Activated CD4-positive, alpha-beta T cell treated with anti-CD3 and anti-CD28 coated beads, Interleukin-2, Interleukin-6, amounts not matched to agents 100 ng/mL and 50 ng/mL, durations not matched to agents 16 hours and 8 hours (primary cell): ENCODE results near the gene OR2T4.
A peak's percentile ranks its signal among the peaks of the same experiment; 100 is the strongest.

Experiments
- DNase-seq: peaks from one replicate; pipeline ENCODE4 v3.0.0-alpha.2; 2020

OR2T4 gene, protein sequence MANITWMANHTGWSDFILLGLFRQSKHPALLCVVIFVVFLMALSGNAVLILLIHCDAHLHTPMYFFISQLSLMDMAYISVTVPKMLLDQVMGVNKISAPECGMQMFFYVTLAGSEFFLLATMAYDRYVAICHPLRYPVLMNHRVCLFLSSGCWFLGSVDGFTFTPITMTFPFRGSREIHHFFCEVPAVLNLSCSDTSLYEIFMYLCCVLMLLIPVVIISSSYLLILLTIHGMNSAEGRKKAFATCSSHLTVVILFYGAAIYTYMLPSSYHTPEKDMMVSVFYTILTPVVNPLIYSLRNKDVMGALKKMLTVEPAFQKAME

DNA sequence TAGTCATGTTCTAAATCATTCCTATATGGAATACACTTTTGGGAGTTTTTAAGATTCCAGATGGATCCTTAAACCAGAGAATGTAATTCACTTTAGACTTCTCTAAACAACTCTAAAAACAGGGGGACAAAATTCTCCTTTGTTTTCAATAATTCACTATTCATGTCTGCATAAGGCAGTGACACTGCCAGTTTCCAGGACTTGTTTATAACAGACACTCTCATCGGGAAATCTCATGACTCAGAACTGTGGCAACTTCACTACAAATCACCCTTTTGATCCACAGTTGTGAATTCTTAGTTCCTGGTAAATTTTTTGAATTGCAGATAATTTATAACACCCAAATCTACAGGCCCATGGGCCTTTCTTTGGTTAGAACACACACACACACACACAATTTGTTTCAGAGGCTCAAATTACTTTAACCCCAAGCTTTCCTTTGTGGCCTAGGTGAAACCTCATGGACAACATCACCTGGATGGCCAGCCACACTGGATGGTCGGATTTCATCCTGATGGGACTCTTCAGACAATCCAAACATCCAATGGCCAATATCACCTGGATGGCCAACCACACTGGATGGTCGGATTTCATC lies at the start of gene OR2T4:
Gene OR2T4 (plus strand): TSS at position 545 of the 595 bp plus-strand sequence. CDS start 0 bp downstream, at position 545.
- DNase-seq = no peak

DNA sequence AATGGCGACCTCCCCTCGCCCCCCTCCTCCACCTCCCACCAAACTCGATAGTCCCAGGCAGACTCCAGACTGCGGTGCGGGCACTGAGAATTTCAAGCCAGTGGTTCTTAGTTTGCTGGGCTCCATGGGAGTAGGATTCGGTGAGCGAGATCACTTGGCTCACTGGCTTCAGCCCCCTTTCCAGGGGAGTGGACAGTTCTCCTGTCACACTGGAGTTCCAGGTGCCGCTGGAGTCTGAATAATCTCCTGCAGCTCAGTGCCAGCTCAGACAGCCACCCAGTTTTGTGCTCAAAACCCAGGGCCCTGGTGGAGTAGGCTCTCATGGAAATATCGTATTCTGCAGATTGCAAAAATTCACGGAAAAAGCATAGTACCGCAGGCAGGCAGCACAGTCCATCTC lies 44.7 kb upstream of the OR2T4 start:
- DNase-seq = no peak

DNA sequence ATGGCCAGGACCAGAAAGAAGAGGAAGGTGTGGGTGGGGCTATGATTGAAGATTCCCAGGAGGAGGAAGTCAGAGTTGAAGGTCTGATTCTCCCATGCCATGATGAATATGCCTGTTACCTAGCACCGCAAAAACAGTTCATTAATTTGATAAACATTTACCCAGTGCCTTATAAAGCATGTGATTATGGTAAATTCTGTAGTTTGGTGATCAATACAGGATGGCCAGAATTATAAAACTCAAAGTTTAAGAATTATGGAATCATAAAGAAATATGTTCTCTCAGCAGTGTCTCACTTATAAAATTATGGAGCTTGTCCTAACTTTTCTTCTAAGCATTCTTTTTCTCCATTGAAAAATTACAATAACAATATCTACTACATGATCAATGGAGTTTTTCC lies 37.0 kb upstream of the OR2T4 start, which contains the start of gene OR2M7:
Gene OR2M7 (minus strand): TSS at position 101 of the 400 bp plus-strand sequence. CDS start 0 bp downstream, at position 101.
- DNase-seq = no peak

DNA sequence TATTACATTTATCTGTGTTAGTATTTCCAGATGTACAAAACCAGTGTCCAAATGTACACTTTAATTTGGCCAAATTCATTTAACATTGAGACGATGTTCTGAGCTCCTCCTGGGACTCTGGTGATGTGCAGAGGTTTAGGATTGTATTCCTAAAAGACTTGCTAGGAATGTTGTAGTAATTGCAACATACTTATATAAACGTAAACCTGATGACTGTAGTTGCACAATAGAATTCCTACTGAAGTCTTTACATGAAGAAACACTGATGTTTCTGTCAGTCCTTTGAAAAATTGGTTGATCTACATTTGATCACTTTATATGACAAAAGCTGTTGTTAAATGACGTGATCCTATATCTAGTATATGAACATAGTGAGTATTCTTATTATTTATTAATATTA lies 18.0 kb upstream of the OR2T4 start:
- DNase-seq = no peak

DNA sequence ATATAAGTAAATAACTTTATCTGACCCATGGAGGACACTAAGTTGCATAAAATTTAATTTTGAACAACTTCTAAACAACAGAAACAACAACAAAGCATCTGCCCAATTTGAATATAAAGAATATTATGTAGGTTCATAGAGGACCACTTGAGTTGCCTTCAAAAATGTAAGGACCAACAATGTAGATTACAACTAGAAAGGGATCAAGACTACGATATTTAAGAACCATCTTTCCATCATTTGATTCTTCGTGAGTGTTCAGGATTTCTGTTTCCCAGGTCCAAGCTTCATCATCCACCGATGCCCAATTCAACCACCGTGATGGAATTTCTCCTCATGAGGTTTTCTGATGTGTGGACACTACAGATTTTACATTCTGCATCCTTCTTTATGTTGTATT lies 13.0 kb upstream of the OR2T4 start, which contains the start of gene OR14C36:
Gene OR14C36 (plus strand): TSS at position 301 of the 400 bp plus-strand sequence. CDS start 0 bp downstream, at position 301.
- no peak for DNase-seq

DNA sequence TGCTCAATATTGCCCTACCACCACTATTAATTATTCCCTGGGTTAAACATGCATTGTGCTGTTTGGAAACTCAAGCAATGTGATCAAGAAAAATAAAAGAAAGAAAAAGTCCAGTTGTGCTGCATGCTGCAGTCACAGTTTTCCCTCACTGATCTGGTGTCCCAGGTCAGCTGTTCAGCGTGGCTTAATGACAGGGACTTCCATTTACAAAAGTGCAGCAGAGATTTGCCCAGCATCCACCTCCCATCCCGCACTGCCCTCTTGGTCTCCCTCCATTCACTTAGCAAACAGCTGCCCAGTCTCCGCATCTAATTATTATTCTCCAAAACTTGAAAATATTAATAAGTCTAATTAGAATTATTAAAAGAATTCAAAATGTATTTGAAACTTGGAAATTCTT lies 2.0 kb upstream of the OR2T4 start:
- DNase-seq = no peak

DNA sequence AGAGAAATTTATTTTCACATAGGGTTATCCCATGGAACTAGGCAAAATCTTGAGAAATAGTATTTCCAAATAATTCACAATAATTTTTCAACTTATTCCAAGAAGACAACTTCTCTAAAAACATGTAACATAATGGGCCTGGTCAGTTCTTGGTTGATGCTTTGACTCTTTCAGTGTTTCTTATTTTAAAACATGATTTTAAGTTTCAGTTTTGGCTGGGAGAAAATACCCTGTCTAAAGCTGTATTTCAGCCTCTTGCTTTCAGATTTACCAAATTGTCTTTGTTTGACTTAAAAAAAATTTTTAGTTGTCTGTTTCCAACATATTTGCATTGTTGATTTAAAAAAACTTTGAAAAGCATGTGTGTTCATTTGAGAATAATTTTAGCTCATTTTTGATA lies 5.1 kb downstream of the OR2T4 start:
- DNase-seq = no peak

DNA sequence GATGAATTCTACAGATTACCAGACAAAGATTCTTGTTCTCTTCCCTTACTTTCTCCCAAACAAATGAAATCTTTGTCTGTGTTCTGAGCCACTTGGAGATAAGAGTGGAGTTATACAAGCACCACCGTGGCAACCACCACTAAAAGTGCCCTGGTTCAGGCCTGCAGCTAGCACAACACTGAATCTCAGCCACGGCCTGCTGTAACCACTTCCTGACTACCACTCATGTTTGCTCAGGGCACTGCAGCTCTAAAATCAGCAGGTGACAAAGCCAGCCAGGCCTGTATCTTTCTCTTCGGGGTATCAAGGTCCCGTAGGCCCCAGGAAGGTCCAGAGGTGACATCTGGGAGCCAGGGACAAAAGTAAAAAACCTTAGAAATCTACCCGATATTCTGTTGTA lies 10.9 kb downstream of the OR2T4 start:
- DNase-seq = no peak

DNA sequence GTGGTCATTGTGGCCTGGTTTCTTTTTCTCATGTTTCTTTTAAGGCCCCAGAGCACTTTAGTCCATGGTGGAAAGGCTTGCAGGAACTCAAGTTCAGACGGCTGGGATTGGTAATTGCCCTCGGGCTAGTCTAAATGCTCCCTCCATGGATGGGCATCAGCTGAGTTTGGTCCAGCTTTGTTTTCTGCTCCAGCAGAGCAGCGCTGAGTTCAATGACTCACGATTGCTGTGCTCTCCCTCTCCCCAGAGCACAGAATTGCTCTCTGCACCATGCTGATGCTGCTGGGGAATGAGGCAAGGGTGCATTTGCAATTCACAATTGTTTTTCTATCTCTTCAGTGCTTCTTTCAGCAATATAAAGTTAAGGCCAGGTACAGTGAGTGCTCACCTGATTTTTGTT lies 12.3 kb downstream of the OR2T4 start:
- no peak for DNase-seq

DNA sequence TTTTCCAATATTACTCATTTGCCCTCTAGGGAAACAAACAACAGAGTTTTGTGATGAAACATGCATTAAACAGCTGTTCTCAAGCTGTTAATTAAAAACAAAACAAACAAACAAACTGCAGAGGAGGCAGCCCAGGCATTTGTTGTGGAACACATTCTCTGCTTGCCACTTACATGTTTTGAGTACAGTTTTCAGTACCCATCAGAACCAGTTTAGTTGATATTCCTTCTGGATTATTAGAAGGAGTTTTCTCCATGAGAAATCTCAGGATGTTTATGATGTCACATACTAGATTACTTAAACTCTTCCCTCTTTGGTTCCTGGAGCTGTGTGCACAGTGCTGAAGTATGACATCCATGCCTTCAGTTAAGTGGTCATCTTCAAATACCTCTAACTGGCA lies 14.0 kb downstream of the OR2T4 start, which contains the start of gene OR2T6:
Gene OR2T6 (plus strand): TSS at position 301 of the 400 bp plus-strand sequence. CDS start 11,863 bp downstream, outside the sequence.
- DNase-seq = no peak

DNA sequence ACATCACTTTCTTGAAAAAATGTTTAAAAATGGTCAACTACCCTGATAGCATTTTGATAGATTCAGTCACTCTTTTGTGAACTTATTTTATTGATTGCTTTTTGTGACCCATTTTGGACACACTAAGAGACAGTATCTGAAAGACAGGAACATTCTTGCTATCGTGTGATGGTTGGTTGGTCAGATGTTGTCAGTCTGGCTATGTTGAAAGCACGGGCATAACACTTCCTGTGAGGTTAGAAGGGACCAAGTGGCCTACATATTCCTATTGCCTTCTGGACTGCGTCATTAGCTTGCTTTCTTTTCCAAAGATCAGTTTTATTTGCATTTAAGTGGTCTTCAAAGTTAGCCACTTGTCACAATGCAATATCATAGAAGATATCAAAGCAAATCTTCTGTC lies 15.5 kb downstream of the OR2T4 start:
- no peak for DNase-seq

DNA sequence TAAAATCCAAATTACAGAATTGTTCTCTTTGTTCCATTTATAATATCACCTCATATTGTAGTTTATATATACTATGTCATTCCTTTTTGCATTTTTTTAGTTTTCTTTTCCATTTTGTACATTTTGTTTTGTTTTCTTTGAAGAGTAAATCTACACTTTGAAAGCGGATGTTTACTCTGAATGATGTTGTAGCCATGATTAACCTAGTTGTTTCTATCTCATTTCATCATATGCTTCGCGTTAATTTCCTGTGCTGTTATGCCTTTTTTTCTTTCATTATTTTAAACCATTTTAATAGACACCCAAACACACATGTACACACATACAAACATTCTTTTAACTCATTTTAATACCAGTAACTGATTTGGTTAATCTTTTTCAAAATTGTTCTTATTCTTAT lies 19.4 kb downstream of the OR2T4 start:
- no peak for DNase-seq

DNA sequence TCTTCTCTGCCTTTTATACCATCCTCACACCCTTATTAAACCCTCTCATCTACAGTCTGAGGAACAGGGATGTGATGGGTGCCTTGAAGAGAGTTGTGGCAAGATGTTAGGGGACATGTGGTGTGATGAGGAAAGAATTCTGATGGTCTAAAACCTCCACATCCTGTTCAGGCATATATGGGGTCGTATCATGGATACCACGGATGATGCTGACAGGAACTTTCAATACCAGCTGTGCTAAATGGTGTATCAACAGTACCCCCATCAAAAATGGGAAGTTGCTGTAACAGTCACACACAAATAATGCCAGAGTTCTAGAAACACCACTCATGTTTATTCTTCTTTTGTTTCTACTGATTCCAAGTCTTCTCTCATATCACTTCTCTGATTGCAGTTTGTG lies 27.0 kb downstream of the OR2T4 start:
- no peak for DNase-seq

DNA sequence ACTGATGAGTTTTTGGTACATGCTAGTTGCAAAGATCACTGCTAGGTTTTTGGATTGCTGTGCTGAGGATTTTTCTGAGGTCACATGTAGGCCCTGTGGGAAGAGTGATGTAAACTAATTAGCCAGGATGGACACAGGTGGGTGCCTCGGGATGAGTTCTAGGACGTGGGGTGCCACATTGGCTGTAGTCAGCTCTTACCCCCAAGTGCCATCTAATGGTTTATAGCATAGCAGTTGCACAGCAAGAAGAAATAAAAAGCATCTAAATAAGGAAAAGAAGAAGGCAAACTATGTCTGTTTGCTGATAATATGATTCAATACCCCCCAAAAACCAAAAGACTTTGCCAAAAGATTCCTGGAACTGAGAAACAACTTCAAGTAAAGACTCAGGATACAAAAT lies 31.6 kb downstream of the OR2T4 start:
- DNase-seq = no peak

DNA sequence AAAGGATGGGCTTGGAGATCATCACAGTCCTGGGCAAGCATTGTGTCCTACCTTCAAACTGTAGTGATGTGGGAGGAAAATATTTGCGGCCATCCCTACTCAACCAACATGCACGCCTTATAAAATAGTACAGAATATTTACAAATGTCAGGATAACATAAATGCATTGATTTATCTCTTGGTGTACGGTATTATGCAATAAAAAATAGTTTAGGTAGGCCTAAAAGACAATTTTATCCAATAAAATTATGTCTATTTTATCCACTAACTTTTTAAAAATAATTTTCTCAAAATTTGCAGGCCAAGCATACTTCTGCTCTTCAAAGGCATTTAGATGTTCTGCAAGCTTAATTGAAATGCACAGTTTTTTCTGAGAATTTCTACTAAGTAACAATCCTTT lies 41.3 kb downstream of the OR2T4 start, which contains the start of gene OR2T1:
Gene OR2T1 (plus strand): TSS at position 301 of the 400 bp plus-strand sequence. CDS start 3,100 bp downstream, outside the sequence.
- no peak for DNase-seq

DNA sequence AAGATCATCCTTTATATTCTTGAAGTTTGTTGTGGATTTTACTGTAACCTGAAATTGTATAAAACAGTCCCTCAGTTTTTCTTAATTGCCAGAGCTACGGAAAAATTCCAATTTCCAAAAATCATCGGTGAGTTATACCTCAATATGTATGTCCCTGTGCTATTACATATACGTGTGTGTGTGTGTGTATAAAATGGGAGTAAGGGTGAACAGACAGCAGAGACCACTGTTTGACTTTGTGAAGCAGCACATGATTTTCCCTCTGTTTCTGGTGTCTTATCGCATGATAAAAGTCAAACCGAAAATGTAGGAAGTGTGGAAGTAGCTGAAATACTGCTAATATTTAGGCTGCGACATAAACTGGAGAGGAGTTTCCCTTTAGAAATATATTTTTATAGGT lies 42.6 kb downstream of the OR2T4 start:
- DNase-seq = no peak

DNA sequence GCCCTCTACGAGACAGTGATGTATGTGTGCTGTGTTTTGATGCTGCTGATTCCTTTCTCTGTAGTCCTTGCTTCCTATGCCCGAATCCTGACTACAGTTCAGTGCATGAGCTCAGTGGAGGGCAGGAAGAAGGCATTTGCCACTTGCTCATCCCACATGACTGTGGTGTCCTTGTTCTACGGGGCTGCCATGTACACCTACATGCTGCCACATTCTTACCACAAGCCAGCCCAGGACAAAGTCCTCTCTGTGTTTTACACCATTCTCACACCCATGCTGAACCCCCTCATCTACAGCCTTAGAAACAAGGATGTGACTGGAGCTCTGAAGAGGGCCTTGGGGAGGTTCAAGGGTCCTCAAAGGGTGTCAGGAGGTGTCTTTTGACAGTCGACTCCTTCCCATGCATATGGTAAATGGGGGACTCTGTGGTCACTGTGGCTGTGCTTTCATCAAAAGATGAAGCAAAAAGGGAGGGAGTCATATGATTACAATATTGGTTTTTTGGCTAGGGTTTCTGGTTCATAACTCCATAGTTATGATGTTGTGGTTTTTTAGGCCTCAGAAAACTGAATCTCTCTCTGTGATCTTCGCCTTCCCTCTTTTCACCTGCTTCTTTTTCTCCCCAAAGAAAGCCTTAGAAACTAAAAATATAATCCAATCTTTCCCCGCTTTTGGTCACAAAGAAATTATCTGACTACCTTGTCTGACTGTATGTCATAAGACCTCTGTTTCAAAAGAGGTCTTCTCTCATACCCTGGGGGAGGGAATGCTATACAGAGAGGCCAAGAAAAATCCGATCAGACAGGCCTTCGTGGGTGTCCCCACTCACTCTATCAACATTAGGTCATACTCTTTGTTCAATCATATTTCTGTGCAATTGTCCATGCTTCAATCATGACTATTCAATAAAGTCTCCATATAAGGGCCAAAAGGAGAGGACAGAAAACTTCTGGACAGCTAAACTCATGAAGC lies 45.5 kb downstream of the OR2T4 start:
- DNase-seq = peak; percentile 4
